Right forelimb (tissue), 1 donor: ENCODE measurements around the gene FGD2.
"Not testable (repeated sequence)": the region's sequence is repeated elsewhere in the genome, so short reads cannot be mapped to it uniquely, and the experiment has no call there.

Source experiments
- DNase-seq: peaks from one replicate; pipeline ENCODE4 v3.0.0-alpha.2; 2018

FGD2 gene

DNA sequence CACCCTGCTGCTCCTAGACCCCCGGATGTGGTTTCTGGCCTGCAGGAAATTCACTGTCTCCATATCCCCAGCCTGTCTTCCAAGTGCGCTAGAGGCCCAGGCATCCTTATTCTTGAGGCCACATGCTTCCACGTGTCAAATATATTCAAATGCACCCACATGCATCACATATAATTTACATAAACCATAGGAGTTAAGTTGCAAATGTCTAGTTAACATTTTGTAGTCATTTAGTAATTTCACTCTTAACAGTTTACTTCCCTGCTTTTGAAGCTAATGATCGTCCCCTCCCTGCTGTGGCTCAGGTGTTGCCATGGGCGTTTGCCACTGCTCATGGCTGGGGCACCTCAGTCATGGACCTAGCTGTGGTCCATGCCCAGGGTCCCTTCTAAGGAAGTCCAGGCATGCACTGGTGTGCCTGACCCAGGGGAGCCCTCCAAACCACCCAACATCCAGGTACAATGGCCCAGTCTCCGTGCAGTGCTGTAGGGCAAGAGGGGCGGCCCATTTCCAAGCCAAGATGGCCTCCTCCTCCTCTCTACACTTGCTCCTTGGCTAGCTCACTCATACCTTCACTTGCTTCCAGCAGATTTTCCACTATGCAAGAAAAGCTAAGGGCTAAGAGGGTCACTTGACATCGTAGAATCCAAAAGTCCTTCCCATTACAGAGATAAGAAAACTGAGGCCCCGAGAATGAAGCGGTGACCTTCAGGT lies 42.4 kb downstream of the FGD2 start:
- no peak for DNase-seq

DNA sequence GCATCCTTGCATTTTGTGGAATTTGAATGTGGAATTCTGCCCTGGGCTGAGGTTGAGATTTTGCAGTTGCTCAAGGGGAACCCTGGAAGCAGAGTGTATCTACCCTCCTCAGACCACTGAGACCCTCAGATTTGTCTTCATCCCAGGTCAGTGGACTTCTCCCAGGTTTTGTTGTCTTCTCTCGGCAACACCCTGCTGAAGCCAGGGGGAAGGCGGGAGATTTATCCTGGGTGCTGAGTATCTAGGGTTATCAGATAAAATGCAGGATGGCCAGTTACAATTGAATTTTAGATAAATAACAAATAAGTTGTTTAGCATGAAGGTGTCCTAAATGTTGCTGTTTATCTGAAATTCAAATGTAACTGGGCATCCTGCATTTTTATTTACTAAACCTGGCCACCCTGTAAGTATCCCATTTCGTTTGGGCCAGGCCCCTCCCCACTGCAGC lies 43.0 kb downstream of the FGD2 start:
- DNase-seq: no peak

DNA sequence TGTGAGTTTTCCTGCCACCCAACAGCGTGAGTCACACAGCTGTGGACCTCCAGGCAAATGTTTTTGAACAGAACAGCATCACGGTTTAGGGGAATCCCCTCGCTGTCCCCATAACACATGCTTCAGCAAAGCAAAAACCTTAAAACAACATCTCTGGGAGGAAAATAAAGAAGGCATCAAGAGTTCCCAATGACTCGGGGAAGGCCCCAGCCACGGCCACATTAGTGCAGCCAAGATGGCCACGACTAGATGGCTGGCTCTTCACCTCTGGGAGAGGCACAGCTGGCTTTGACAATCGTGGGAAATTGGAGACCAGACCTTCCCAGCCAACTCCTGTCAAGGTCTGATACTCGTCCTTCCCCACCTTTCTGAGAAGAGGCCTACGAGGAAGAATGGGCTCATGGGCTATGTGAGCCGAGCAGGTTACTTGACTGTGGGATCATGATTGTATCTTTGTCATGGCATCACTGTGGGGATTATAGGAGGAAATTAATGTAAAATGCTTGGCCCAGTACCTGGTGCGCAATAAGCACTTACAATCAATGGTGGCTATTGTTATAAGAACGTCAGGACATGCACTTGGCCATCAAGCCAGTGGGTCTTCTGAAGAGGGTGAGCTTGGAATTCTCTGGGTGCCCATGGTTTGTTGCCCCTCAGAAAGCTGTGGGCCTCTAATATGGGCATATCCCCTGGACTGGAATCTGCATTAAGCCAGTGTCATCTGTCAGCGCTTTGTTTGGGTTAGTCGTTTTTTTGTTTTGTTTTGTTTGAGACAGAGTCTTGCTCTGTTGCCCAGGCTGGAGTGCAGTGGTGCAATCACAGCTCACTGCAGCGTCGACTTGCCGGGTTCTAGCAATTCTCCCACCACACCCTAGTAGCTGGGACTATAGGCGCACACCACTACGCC lies 43.6 kb downstream of the FGD2 start:
- DNase-seq: peak; percentile 56

DNA sequence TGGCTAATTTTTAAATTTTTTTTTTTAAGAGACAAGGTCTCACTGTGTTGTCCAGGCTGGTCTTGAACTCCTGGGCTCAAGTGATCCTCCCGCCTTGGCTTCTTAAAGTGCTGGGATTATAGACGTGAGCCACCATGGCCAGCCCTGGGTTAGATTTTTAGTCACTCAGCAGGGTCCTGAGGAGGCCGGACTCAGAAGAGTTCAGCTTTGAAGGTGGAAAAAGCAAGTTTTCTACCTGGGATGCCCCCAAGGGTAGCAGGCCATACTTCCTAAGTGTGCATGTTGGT lies 44.2 kb downstream of the FGD2 start:
- no peak for DNase-seq

DNA sequence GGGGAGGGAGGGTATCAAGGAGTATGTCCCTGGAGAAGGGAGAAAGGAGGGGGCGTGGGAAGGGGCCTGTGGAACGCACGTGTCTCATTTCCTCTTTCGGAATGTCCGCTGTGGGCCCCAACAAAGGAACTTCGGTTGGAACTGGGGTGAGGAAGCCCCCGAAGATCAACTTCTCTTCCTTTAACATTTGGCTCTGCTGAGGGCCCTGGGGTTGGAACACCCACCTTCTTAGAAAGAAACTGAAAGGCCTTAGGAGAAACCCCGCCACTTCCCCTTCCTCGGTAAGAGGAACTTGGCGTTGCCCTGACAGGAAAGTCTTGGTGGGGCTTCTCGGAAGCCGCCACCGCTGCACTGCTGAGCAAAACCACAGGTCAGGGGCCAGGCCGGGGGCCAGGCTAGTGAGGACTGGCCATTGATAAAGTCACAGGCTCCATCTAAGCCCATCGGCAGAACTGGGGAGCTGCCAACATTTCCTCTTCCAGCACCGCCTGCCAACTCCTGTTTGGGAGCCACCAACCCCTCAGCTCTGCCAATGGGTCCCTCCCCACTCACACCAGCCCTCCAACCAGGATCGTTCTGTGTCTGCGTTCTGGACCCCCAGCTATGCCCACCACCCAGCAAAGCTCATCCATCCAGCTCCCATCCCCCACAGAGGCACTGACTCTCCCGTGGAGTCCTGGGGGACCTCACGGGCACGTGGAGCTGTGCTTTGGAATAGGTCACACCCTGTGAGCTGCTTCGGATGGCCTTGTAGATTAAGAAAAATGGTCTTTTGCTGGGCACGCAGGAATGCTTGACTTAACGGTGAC lies 44.8 kb downstream of the FGD2 start:
- no peak for DNase-seq

DNA sequence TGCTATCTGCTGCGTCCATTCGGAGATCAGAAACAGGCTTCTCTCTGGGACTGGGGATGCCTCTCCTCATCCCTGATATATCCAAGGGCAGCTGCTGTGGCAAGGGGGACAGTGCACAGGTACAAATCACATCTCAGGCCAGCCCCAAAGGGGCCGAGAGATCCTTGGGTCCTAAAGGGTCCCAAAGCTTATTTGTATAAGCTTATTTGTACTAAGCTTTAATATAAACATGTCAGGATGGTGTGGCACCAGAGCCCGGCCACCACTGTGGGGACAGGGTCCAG lies 45.3 kb downstream of the FGD2 start:
- DNase-seq: no peak

DNA sequence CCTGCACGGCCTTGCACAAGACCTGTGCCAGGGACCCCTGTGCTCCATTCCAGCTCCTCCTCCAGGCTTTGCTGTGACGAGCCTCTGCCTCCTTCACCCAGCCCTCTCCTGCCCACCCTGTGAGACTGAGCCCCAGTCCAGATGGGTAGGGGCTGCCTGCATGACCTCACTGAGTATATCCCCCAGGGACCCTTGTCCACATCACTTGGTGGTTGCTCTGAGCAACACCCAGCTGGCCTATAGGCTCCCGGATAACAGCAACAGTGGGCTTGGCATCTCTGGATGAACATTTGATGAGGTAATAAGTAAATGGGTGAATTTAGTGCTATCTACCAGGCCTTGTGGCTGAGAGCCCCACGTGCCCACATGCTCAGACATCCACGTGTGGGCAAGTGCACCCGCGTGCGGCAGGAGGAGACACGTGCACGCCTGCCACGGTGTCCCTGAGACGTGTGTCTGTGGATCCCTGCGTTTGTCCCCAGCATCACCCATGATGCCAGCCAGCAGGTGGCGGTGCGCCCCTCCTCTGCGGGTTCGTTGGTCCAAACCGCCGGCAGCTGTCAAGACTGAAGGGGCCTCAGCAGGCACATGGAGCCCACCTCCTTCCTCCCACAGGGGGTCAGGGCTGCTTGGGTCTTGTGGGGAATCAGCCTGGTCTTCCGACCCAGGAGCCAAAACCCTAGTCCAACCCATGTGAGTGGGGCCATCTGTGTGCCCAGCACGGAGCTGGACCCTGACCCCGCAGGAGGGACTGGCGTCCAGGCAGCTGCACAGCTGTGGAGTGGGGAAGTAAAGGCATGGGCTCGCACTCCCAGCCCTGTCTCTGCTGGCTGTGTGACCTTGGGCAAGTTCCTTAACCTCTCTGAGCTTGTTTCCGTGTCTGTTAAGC lies 45.9 kb downstream of the FGD2 start:
- DNase-seq: peak; percentile 92

DNA sequence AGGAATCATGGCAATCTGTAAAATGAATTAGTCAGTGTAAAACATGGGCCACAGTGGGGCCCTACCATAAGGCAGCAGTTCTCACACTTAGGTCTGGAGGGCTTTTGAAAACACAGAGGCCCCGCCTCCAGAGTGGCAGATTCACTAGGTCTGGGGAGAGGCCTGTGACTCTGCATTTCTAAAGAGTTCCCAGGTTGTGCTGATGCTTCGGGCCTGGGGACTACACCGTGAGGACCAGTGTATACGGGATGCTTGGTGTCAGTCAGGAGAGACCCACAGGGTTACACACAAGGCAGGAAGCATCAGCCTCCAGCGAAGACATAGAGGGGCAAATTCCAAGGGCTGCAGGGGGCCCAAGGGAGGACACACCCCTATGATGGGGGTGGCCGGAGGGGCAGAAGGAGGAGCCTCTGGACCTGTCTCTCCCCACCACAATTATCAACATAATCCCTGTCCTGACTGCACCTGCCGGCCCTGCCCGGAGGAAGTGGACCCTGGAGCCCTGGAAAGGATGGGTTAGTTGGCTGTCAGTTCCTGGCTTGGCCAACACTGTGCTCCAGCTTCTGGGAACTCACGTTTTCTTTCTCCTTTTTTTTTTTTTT lies 46.7 kb downstream of the FGD2 start:
- no peak for DNase-seq

DNA sequence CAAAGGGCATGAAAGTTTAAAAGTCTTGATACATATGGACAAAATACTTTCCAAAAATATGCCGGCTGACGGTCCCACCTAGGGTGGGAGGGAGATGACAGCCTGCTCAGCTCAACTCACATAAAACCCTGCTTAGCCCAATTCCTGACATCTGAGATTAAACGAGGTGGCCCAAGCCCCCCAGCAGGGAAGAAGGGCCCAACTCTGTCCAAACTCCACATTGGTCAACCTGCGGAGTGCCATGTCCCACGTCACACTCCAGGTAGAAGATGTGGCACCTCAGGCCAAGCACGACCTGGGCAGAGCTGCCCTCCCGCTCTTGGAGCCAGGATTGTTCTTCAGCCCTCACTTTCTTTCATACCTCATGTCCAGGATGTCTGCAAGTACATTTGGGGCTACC lies 48.2 kb downstream of the FGD2 start:
- no peak for DNase-seq

DNA sequence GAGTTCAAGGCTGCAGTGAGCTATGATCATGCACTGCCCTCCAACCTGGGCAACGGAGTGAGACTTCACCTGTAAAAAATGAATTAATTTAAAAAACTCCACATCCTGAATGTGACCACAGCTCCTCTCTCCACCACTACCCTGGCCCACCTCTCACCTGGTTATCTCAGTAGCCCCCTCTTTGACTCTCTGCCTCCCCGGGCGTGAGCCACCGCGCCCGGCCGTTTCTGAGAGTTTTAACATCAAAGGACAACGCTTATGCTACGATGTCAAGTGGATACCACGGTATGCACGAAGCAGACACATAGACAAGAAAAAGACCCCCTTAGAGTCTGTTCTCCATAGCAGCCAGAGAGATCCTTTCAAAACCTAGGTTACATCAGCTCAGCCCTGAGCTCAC lies 48.7 kb downstream of the FGD2 start:
- no peak for DNase-seq

DNA sequence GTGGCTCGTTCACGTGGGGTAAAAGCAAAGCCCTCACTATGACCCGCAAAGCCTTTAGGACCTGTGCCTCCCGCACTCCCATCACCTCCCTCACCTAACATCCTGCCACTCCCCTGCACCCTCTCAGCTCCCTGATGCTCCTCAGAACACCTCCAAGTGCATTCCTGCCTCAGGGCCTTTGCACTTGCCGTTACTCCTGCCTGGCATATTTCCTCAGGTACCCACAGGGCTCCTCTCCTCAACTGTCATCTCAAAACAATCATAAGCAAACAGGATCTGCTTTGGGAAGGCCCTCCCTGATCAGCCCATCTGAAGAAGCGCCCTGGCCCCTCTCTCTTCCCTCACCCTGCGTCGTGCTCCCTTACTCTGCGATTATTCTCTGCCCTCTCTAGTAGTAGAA lies 49.1 kb downstream of the FGD2 start:
- no peak for DNase-seq

DNA sequence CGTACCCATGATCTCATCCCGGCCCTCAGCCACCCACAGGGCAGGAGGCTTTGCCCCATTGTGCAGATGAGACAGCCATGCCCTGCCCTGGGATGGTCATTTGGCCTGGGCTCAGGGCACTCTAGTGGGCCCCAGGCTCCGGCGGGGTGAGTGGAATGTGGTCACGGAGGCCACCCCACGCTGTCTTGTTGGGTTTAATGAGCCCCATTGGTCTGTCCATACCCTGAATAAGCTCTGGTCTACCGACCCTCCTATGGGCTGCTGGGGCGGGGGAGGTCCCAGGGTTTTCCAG lies 50.6 kb downstream of the FGD2 start:
- DNase-seq: no peak

DNA sequence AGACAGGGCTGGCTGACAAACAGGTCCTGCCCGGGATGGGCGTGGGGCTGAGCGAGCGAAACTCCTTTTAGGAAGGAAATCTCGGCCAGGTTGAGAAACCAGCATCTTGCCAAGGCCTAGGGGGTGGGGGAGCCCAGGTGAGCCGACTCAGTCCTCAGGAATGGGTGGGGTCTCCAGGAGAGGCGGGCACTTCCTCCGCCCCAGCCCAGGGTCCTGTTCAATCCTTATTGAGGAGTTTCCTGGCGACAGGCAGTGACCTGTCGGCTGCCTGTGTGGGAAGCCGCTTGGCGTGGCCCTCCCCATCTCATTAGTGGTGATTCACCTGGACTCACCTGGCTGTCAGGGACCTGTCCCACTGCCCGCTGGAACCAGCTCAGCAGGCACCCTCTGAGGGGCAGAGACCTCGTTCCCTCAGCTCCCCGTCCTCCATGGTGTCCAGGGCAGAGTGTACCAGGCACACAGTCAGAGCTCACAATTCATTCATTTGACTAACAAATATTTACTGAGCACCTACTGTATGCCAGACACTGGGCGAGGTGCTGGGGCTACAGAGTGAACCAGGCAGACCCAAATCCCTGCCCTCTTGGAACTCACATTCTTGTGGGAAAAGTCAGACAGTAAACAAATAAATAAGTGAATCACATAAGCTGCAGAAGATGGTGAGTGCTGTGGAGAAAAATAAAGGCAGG lies 51.1 kb downstream of the FGD2 start:
- DNase-seq: no peak

DNA sequence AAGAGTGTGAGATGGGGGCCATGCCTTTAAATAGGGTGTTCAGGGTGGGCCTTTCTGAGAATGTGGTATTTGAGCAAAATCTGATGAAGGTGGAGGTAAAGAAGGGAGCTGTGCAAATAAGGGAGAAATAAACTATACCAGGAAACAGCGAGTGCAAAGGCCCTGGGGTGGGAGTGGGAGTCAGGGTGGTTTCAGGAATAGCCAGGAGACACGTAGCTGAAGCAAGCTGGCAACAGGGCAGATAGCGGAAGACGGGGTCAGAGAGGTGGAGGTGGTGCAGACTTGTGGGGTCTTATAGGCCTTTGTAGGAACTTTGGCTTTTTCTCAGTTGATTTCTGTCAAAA lies 51.6 kb downstream of the FGD2 start:
- DNase-seq: no peak

DNA sequence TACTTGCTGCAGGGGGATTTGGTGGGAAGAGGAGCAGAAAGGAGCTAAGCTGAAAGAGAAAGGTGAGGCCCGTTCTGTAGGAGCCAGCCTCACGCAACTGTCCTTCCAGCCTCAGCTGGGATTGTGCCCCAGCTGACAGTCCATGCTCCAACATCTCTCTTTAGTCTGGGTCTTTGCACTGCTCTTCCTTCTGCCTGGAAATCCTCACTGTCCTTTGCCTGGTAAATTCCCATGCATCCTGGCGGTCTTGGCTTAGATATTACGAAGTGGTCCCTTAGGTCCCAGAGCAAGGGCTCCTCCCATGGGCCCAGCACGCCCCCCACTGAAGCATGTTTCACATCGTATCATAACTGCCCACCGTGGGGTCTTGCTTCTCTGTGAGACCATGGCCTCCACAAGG lies 52.2 kb downstream of the FGD2 start:
- DNase-seq: no peak

DNA sequence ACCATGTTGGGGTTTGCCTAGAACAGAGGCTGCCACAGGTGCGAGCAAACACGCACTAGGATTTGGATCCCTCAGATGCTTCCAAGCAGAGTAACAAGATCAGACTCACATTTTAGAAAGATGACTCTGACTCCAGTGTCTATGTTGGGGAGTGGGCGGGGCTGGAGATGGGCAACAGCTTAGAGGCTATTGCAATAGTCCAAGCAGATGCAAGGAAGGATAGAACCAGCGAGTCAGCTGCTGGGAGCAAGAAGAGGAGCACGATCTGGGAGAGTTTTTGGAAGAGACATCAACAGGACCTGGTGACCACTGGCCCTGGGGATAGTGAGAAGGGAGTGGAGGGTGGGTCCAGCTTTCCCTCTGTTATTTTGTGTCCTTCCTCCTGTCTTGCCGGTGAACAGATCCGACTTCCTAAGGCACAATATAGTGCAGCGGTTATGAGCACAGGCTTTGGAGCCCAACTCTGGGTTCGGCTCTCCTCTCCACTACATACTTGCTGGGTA lies 52.7 kb downstream of the FGD2 start:
- no peak for DNase-seq

DNA sequence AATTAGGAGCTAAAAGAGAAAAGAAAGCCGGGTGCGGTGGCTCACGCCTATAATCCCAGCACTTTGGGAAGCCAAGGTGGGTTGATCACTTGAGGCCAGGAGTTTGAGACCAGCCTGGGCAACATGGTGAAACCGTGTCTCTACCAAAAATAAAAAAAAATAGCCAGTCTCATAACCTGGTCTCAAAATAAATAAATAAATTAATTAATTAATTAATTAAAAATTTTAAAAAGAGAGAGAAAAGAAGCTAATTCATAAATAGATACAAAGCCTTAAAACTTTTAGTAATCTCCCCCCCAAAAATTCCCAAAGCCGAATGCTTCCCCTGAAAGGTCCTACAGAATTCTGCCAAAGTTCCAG lies 53.5 kb downstream of the FGD2 start:
- not testable (repeated sequence) for DNase-seq

DNA sequence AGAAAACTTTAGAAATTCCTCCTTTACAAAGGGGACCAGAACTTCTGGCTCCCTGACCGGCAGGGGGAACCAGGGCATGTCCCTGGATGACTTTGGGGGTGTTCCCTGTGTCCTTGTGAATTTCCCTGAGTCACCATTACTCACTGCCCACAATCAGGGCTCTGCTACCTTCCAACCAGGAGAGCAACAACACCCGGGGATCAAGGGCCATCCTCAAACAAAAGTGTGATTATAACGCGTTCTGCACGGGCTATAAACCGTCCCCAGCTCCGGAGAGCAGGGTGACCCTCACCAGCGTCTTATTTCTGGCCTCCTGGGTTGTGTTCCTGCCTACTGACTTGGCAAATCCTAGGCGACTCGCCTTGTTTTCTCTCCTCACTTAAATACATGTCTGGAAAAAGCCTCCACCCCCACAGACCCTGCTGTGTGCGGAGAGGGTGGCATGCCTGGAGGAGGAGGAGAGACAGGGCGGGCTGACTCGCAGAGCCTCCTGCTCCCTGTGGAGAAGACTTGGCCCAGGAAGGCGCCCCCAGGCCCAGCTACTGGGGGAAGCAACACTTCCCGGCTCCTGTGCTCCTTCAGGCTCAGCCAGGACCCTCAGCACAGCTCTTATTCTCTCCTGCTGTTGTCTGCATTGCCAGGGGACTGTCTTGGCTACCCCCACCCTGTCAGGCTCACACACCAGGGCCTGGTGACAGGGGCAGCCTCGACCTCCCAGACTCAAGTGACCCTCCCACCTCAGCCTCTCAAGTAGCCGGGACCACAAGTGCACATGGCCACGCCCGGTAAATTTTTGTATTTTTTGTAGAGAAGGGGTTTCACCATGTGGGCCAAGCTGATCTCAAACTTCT lies 54.1 kb downstream of the FGD2 start:
- peak; percentile 70 for DNase-seq

DNA sequence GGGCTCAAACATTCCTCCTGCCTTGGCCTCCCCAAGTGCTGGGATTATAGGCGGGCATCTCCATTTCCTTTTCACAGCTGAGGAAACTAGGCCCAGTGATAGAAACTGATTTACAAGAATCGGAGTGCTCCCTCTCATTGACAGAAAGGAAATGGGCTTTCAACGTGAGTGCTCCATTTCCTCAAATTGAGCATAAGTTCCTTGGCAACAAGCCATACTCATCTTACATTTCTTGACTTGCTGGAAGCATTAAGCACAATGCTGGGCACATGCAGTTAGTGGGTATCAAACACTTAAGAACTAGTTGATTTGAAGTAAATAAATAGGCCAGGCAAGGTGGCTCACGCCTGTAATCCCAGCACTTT lies 54.7 kb downstream of the FGD2 start:
- no peak for DNase-seq

DNA sequence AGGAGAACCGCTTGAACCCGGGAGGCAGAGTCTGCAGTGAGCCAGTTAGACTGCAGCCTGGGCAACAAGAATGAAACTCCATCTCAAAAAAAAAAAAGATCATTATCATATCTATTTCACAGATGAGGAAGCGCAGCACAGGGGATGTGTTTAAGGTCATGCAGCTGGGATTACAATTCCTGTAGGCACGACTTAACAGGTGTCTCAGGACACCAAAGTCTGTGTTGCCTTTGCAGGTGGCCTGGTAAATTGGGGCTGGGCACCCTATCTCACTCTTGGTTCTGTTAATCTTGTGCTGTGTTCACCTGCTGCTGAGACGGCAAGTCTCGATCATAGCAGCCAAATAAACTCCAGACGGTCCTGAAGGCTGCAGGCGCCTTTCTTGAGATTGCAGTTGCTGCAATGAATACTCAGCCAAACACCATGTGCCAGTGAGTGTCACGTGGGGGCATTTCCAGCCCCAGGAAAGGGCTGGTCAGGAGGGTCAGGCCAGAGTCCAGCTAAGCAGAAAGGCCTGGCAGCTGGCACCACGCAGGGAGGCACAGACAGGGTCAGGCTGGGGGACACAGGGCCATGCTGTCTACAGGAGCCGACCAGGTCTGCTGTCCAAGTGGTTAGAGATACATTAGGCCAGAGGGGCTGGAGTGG lies 55.8 kb downstream of the FGD2 start:
- no peak for DNase-seq

DNA sequence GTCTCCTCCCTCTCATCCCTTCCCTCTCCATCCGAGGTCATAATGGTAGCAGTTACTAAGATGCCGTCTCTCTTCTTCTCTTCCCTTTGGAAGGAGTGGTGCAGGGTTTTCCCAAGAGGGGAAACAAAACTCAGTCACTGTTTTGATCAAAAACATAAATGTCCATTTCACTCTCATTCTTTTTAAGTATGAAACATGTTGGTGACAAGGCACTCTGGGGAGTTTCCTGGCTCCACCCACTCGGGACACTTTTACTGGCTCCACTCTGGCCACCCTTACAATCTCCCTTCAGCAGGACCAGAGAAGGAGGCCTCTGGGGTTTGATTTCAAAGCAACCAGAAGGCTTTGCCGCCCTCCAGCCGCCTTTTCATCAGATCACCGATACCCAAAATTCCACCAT lies 57.0 kb downstream of the FGD2 start:
- DNase-seq: no peak
